Endothelial cell of umbilical vein (primary cell): ENCODE results near the gene YAP1.

Experiments
- CTCF ChIP-seq, 2 donors: IDR thresholded peaks; 1 replicate in 1 of 2; 2 replicates in 1 of 2; pipeline ENCODE4 v1.5.1; 2011; ENCODE audit warnings: low read length in 2 of 2, mild to moderate bottlenecking in 2 of 2, moderate library complexity in 2 of 2, control low read depth in 1 of 2, inconsistent platforms in 1 of 2, low read depth in 1 of 2; ENCODE audit not compliant: insufficient read depth in 1 of 2; ENCODE audit errors: extremely low read depth in 1 of 2
- EZH2 ChIP-seq: IDR thresholded peaks from 2 replicates; pipeline ENCODE4 v1.6.1; 2012; ENCODE audit warnings: borderline replicate concordance, low read depth, mild to moderate bottlenecking, moderate library complexity, low read length, inconsistent platforms; ENCODE audit not compliant: severe bottlenecking
- GATA2 ChIP-seq: IDR thresholded peaks from 2 replicates; pipeline ENCODE4 v1.7.0; 2011; ENCODE audit warnings: low read depth, mild to moderate bottlenecking, moderate library complexity, mixed read lengths, low read length; ENCODE audit not compliant: insufficient read length, insufficient read depth
- POLR2A ChIP-seq: IDR thresholded peaks from 2 replicates; pipeline ENCODE4 v1.6.1; 2012; ENCODE audit warnings: low read depth, mild to moderate bottlenecking, control low read depth, low read length
- POLR2AphosphoS5 ChIP-seq: IDR thresholded peaks from 2 replicates; pipeline ENCODE4 v1.6.1; 2012; ENCODE audit warnings: low read depth, mild to moderate bottlenecking, control low read depth, low read length, moderate library complexity; ENCODE audit not compliant: insufficient read depth

- TF ChIP-seq POLR2AphosphoS5: no peak
- no peak for TF ChIP-seq POLR2A
- TF ChIP-seq GATA2: no peak
- no peak for TF ChIP-seq EZH2
- TF ChIP-seq CTCF (IDR thresholded peaks at IDR 0.05; ENCODE audit: extremely low read depth in 1 of 2, insufficient read depth in 1 of 2, low read depth in 1 of 2, low read length in 2 of 2): no peak
Observed at GRCh38 chr11:102241026-102241425, 130.8 kb downstream of the YAP1 start.
